Measurements from ENCODE around the gene PSMB7. TPM values are rescaled to one million over a fixed set of nuclear protein-coding genes. Genes with fewer than 3 reads are reported as not detected.

PSMB7 gene
- total RNA-seq, 2 experiments from 2014 or later: 155 to 170 TPM

GRCh38 chr9:124320062-124320973 lies 94.9 kb downstream of the PSMB7 start:
- intact Hi-C loops (cut with micrococcal nuclease): no loop called here
- H3K4me3 Mint-ChIP-seq: no peak overlapping the region
- DNase-seq (peak; percentile 60), ATAC-seq (peak; percentile 70)
- no peaks in the 10 kb centered on the region for H3K4me1 Mint-ChIP-seq (ENCODE audit: low read depth)
- H3K36me3 Mint-ChIP-seq (ENCODE audit: low read depth): no peaks in the 10 kb centered on the region
- CTCF ChIA-PET: interaction anchor here (0.6 to 3.4 kb wide), 10 partner anchors 9 to 235 kb away, joined by 3 to 13 read pairs (median 3); no protein-coding TSS in a partner anchor
- peak; percentile 79 for TF ChIP-seq CTCF (IDR thresholded peaks at IDR 0.05)
- POLR2A ChIA-PET: no interaction called here
- no peaks in the 10 kb centered on the region for H3K9me3 Mint-ChIP-seq
- H3K27me3 Mint-ChIP-seq: no peaks in the 10 kb centered on the region
- no peak overlapping the region for H3K27ac Mint-ChIP-seq

GRCh38 chr9:124315882-124316281 lies 99.4 kb downstream of the PSMB7 start:
- no peak for TF ChIP-seq CTCF (IDR thresholded peaks at IDR 0.05)
- intact Hi-C loops (cut with micrococcal nuclease): no loop called here
- DNase-seq (no peak), ATAC-seq (no peak)
- ChIA-PET CTCF (no interaction called here), POLR2A (interaction anchor here (1.2 kb wide), 1 partner anchor 11 kb away, joined by 3 read pairs; no protein-coding TSS in a partner anchor)
- no peak overlapping the region for H3K4me3 Mint-ChIP-seq
- no peaks in the 10 kb centered on the region for H3K9me3 Mint-ChIP-seq
- no peak overlapping the region for H3K27ac Mint-ChIP-seq
- no peaks in the 10 kb centered on the region for H3K27me3 Mint-ChIP-seq
- H3K4me1 Mint-ChIP-seq (ENCODE audit: low read depth): no peaks in the 10 kb centered on the region
- H3K36me3 Mint-ChIP-seq (ENCODE audit: low read depth): no peaks in the 10 kb centered on the region

GRCh38 chr9:124313940-124314339 lies 101.3 kb downstream of the PSMB7 start:
- ChIA-PET POLR2A (interaction anchor here (0.6 kb wide), 1 partner anchor 233 kb away, joined by 3 read pairs; no protein-coding TSS in a partner anchor), CTCF (no interaction called here)
- no peak for DNase-seq
- Mint-ChIP-seq H3K4me1 (ENCODE audit: low read depth) (no peaks in the 10 kb centered on the region), H3K36me3 (ENCODE audit: low read depth) (no peaks in the 10 kb centered on the region), H3K4me3 (no peak overlapping the region), H3K27me3 (no peaks in the 10 kb centered on the region), H3K9me3 (no peaks in the 10 kb centered on the region), H3K27ac (no peak overlapping the region)
- no peak for TF ChIP-seq CTCF (IDR thresholded peaks at IDR 0.05)
- intact Hi-C loops (cut with micrococcal nuclease): no loop called here
- ATAC-seq: no peak

- Mint-ChIP-seq H3K9me3 (no peaks in the 10 kb centered on the region), H3K27me3 (no peaks in the 10 kb centered on the region), H3K4me1 (ENCODE audit: low read depth) (no peaks in the 10 kb centered on the region), H3K4me3 (no peak overlapping the region), H3K36me3 (ENCODE audit: low read depth) (no peaks in the 10 kb centered on the region), H3K27ac (no peak overlapping the region)
- intact Hi-C loops (cut with micrococcal nuclease): no loop called here
- no peak for DNase-seq
- no peak for ATAC-seq
- no peak for TF ChIP-seq CTCF (IDR thresholded peaks at IDR 0.05)
- CTCF ChIA-PET: no interaction called here
- POLR2A ChIA-PET: interaction anchor here (1.2 kb wide), 1 partner anchor 21 kb away, joined by 3 read pairs; no protein-coding TSS in a partner anchor
Observed at GRCh38 chr9:124312290-124313265, 102.7 kb downstream of the PSMB7 start.
